ENCODE data around the gene POFUT1.
A peak's percentile ranks its signal among the peaks of the same experiment; 100 is the strongest.

POFUT1 gene

DNA sequence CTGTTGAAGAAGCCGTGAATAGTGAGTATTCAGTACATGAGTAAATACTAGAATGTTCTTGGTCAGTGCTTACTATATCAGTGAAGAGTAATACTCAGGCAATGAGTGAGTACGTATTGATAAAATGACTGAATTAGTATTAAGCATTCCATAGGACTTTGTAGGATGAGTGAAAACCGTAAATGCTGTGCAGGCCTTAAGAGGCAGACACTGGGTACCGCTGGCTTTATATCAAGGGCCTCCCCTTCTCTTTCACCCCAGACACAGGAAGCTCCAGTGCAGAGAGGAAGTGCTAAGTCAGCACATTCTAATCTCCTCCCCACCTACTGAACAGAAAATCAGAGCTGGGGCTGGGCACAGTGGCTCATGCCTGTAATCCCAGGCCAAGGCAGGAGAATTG is 24.2 kb downstream of the POFUT1 start:
- TF ChIP-seq Cebpa-rat (IDR thresholded peaks at IDR 0.05) = no peak
- Histone ChIP-seq H3K27me3 (no peaks in the 10 kb centered on the region), H3K9me3 (no peaks in the 10 kb centered on the region), H4K20me1 (no peaks in the 10 kb centered on the region), H3K36me3 (peaks cover 100% of the 10 kb centered on the region), H3K4me2 (no peak overlapping the region), H3K4me3 (no peak overlapping the region), H3K4me1 (no peaks in the 10 kb centered on the region), H3K27ac (no peak overlapping the region), H3K9ac (no peak overlapping the region)

DNA sequence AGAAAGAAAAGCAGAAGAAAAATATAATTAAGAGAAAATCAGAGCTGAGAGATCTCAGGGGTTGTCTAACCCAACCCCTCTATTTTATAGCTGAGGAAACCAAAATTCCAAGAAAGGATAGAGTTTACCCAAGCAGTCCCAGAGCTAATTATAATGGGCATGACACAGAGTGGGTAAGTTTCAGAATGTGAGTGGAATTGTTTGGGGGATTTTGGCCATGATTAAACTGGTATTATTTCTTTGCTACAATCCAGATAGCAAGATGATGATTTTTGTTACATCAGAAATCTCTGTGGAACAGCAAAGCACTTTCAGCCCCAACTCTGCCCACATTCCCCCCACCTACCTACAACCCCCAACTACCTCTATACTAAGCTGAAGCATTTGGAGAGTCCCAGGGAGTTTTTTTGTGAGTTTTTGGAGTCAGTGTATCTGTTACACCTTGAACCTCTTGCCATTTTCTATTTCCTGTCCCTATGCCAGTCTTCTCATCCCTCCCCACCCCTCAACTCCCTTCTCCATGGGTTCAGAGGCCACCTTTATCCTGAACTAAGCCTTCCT is 24.7 kb downstream of the POFUT1 start:
- no peaks in the 10 kb centered on the region for H3K4me1 ChIP-seq
- H3K9ac ChIP-seq = no peak overlapping the region
- peaks cover 100% of the 10 kb centered on the region for H3K36me3 ChIP-seq
- no peaks in the 10 kb centered on the region for H3K9me3 ChIP-seq
- H3K27me3 ChIP-seq = no peaks in the 10 kb centered on the region
- no peak overlapping the region for H3K4me3 ChIP-seq
- H3K4me2 ChIP-seq = no peak overlapping the region
- no peak for TF ChIP-seq Cebpa-rat (IDR thresholded peaks at IDR 0.05)
- H4K20me1 ChIP-seq = no peaks in the 10 kb centered on the region
- no peak overlapping the region for H3K27ac ChIP-seq

DNA sequence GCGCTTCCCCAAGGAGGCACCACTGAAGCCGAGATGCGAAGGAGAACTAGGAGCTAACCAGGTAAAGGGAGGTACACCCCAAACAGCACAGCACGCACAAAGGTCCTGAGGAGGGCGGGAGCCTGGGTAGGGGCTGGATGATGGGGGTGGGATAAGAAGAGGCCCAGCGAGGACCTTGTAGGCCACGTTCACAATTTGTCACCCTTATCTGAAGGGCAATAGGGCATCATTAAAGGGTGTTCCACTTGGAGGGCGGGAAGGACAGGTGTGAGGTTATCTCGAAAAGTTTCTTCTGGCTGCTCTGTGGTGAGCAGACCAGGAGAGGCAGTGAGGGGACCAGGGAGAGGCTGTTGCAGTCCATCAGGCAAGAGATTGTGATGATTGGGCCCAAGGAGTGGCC is 25.6 kb downstream of the POFUT1 start:
- Histone ChIP-seq H3K27ac (no peak overlapping the region), H3K36me3 (peaks cover 93% of the 10 kb centered on the region)

DNA sequence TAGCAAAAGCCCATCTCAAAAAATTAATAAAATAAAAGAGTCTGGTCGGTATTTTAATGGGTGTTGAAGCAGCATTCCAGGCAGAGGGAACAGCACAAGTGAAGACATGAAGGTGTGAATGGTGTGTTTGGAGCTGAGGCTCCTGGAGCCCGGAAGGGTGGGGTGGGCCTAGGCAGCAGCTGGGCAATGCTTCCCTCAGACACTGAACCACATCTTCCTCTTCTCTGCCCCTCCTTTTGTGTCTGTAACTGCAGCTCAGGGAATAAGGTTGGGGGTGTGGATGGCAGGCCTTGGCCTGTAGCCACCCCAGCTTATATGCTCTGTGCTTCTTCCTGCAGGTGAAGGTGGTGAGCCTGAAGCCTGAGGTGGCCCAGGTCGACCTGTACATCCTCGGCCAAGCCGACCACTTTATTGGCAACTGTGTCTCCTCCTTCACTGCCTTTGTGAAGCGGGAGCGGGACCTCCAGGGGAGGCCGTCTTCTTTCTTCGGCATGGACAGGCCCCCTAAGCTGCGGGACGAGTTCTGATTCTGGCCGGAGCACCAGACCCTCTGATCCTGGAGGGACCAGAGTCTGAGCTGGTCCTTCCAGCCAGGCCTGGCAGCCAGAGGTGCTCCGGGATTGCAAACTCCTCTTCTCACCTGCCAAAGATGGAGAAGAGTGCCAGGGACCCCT is 26.6 kb downstream of the POFUT1 start:
- no peak overlapping the region for H3K4me3 ChIP-seq
- no peak overlapping the region for H3K9ac ChIP-seq
- H4K20me1 ChIP-seq = no peaks in the 10 kb centered on the region
- no peak overlapping the region for H3K4me2 ChIP-seq
- no peak for TF ChIP-seq Cebpa-rat (IDR thresholded peaks at IDR 0.05)
- peaks cover 5% of the 10 kb centered on the region for H3K4me1 ChIP-seq
- no peaks in the 10 kb centered on the region for H3K27me3 ChIP-seq
- H3K27ac ChIP-seq = no peak overlapping the region
- H3K9me3 ChIP-seq = no peaks in the 10 kb centered on the region
- peaks cover 83% of the 10 kb centered on the region for H3K36me3 ChIP-seq

More for the DNA sequence above, 25.6 kb downstream of the POFUT1 start:
- Histone ChIP-seq H4K20me1 (no peaks in the 10 kb centered on the region), H3K4me1 (no peaks in the 10 kb centered on the region), H3K9me3 (no peaks in the 10 kb centered on the region), H3K27me3 (no peaks in the 10 kb centered on the region), H3K4me3 (no peak overlapping the region), H3K4me2 (no peak overlapping the region), H3K9ac (no peak overlapping the region)
- TF ChIP-seq Cebpa-rat (IDR thresholded peaks at IDR 0.05) = no peak

DNA sequence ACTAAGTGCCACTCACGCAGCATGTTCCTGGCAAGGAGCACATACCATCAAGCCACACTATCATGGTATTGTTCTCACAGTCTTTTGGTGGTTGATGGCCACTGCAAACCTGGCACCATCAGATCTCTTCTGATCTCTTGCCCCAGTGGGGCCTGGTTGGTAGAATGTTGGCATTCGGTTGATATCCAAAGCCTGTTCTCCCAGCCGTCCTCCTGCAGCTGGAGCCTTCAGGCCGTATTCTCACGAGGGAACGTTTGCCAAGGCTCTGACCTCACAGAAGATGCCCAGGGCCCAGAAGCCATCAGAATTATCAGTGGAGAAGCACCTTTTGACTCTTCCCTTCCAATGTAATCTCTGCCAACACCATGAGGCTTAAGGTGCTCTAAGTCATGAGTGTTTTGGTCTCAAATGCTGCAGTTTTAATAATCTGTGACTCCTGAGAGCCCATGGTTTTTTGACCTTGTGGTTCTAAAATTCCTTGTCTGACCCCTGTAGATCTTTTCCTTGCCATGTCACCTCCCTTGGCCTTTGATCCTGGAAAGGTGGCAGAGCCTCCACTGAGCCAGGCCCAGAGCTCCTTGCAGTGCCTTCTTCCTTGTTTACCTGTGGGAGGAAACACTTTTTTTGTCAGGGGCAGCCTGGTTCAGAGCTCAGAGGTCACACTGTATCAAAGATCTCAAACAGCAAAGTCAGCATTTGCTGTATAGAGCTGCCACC is 27.8 kb downstream of the POFUT1 start:
- Histone ChIP-seq H3K27me3 (no peaks in the 10 kb centered on the region), H3K9me3 (no peaks in the 10 kb centered on the region), H3K4me2 (no peak overlapping the region), H3K4me1 (peaks cover 17% of the 10 kb centered on the region), H3K4me3 (no peak overlapping the region), H3K36me3 (peaks cover 71% of the 10 kb centered on the region), H3K27ac (no peak overlapping the region), H4K20me1 (no peaks in the 10 kb centered on the region), H3K9ac (no peak overlapping the region)
- no peak for TF ChIP-seq Cebpa-rat (IDR thresholded peaks at IDR 0.05)

DNA sequence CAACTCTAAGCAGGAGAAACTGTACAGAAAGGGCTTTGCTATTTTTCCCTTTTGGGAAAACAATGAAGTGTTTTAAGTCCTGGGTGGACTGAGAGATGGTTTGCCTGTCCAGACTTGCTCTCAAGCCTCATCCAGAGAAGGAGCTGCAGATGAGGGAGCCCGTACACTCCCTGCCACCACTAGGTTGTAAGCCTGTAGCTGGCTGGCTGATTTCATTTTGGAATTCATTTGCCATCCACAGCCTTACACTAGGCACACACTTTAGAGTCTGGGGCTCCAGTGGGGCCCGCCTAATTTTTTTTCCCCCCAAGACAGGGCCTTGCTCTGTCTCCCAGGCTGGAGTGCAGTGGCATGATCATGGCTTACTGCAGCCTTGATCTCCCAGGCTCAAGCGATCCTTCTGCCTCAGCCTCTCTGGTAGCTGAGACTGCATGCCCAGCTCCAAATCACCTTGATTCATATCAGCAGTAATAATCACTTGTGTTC is 28.4 kb downstream of the POFUT1 start:
- H3K9ac ChIP-seq = no peak overlapping the region
- H3K9me3 ChIP-seq = no peaks in the 10 kb centered on the region
- no peak for TF ChIP-seq Cebpa-rat (IDR thresholded peaks at IDR 0.05)
- no peak overlapping the region for H3K4me3 ChIP-seq
- H3K27ac ChIP-seq = no peak overlapping the region
- H3K36me3 ChIP-seq = peaks cover 65% of the 10 kb centered on the region
- no peaks in the 10 kb centered on the region for H4K20me1 ChIP-seq
- peaks cover 23% of the 10 kb centered on the region for H3K4me1 ChIP-seq
- H3K27me3 ChIP-seq = no peaks in the 10 kb centered on the region
- H3K4me2 ChIP-seq = no peak overlapping the region

DNA sequence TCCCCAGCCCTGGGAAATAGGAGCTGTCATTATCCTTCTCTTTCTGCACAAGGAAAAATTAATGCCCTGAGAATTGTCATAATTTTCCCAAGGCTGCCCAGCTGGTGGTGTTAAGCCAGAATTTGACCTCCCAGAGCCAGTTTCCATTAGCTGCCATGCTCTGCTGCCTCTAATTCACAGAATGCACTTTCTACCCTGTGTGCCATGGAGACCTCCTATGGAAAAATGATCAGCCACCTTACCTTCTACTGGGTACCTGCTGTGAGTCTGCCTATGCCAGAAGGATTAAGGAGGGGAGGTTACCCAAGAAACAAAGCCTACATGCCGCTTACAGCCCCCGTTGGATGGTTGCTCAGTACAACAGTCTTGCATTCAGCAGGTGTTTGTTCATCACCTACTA is 29.1 kb downstream of the POFUT1 start:
- Histone ChIP-seq H3K4me1 (peaks cover 31% of the 10 kb centered on the region), H3K9ac (no peak overlapping the region), H3K4me3 (no peak overlapping the region), H4K20me1 (no peaks in the 10 kb centered on the region), H3K27me3 (no peaks in the 10 kb centered on the region), H3K27ac (no peak overlapping the region), H3K4me2 (no peak overlapping the region), H3K9me3 (no peaks in the 10 kb centered on the region), H3K36me3 (peaks cover 57% of the 10 kb centered on the region)
- TF ChIP-seq Cebpa-rat (IDR thresholded peaks at IDR 0.05) = no peak

DNA sequence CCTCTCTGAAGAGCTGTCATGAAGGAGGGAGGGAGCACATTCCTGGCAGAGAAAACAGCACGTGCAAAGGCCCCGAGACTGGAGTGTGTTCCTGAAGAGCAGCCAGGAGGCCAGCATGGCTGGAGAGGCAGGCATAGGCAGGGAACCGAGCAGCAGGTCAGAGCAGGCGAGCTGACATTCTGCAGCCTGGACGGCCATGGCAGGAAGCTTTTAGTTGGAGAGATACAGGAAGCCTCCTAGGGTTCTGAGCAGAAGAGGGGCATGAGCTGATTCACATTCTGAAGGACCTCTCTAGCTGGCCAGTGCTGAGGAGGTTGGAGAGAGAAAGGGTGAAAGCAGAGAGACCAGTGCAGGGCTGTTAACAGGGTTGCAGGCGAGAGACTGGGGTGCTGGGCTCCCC is 29.7 kb downstream of the POFUT1 start:
- H3K36me3 ChIP-seq = peaks cover 51% of the 10 kb centered on the region
- no peak overlapping the region for H3K27ac ChIP-seq
- no peaks in the 10 kb centered on the region for H3K27me3 ChIP-seq
- no peak overlapping the region for H3K4me3 ChIP-seq
- H3K9ac ChIP-seq = no peak overlapping the region
- peaks cover 34% of the 10 kb centered on the region for H3K4me1 ChIP-seq
- no peak overlapping the region for H3K4me2 ChIP-seq
- TF ChIP-seq Cebpa-rat (IDR thresholded peaks at IDR 0.05) = no peak
- no peaks in the 10 kb centered on the region for H3K9me3 ChIP-seq
- H4K20me1 ChIP-seq = no peaks in the 10 kb centered on the region

DNA sequence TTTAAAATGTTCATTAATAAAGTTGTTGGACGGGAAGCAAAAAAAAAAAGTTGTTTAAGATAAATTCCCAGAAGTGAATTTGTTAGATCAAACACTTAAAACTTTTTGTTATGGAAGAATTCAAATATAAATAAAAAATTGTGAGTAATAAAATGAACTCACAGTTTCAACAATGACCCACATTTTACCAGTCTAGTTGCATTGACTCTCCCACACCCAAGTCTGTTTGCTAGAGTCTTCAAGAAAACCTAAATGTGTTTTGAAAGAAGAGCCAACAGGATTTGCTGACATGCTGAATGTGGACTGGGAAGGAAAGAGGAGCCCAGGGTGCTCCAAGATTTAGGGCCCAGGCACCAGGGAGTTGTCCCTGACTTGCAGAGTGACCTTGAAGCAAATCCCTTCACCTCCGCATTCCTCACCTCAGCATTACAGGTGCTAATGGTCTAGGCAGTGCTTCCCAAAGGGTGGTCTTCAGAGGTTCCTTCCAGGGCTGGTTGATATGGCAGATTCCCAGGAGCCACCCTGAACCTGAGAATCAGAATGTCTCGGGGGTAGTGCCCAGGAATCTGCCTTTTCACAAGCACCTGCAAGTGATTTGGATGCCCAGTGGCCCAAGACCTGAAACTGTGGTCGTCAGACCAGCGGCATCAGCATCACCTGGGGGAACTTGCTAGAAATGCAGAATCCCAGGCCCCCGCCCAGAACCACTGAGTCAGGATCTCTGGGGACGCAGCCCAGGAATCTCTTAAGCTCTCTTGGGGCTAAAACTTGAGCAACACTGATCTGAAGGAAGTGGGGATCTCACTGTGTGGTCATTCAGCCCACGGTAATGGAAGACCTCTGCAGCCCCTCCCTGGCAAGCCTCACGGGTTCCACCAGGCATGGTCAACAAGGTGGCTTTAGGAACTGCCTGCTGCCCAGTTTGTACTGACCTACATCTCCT is 31.1 kb downstream of the POFUT1 start:
- H3K27me3 ChIP-seq = no peaks in the 10 kb centered on the region
- H3K9me3 ChIP-seq = no peaks in the 10 kb centered on the region
- no peaks in the 10 kb centered on the region for H4K20me1 ChIP-seq
- no peak overlapping the region for H3K9ac ChIP-seq
- no peak overlapping the region for H3K27ac ChIP-seq
- peaks cover 38% of the 10 kb centered on the region for H3K36me3 ChIP-seq
- peaks cover 34% of the 10 kb centered on the region for H3K4me1 ChIP-seq
- no peak for TF ChIP-seq Cebpa-rat (IDR thresholded peaks at IDR 0.05)
- no peak overlapping the region for H3K4me3 ChIP-seq
- H3K4me2 ChIP-seq = peak overlapping the region; percentile 71
